Thyroid gland (tissue), 4 donors: ENCODE data around the gene NDUFS2.

Source experiments
- POLR2A ChIP-seq, 2 donors: fragments of 450-650 bp; IDR thresholded peaks; one replicate each; pipeline ENCODE4 v1.6.1; 2017; ENCODE audit warnings: antibody characterized with exemption in 2 of 2, mild to moderate bottlenecking in 2 of 2, moderate library complexity in 1 of 2
- TF ChIP-seq, protein P1 (sequence below), 6 experiments: fragments of 200-600 bp in 3 of 6; fragments of 450-650 bp in 3 of 6; sonication (generic) in 3 of 6; IDR thresholded peaks; one replicate each; pipeline ENCODE4 v1.5.1; 2016 to 2019; ENCODE audit warnings: antibody characterized with exemption in 6 of 6, mild to moderate bottlenecking in 2 of 6, inconsistent platforms in 1 of 6, moderate library complexity in 1 of 6

DNA sequence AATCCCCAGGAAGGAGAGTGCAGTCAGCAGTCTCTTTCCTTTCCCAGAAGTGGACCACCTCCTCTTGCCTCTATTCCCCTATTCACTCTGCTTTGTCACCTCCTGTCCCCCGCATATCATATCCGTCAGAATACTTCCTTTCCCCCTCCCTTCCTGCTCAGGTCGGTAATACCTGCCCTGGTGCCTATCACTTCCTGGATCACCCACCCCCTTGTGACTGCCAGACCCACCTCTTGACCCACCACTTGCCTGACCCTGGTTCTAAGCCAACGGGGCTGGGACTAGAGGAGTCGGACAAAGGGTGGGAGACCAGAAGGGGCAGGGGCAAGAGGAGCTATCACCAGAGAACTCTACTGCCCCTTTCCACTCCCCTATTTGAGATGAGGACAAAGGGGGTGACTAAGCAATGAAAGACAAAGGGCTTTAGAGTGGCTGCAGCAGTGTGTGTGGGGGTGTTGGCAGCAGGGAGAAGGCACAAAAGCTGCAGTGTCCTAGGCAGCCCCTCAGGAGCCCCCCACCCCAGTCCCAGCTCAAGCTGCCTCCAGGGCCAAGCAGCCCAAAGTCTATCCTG, 1.7 kb upstream of the NDUFS2 start:
- TF ChIP-seq, protein P1, sequence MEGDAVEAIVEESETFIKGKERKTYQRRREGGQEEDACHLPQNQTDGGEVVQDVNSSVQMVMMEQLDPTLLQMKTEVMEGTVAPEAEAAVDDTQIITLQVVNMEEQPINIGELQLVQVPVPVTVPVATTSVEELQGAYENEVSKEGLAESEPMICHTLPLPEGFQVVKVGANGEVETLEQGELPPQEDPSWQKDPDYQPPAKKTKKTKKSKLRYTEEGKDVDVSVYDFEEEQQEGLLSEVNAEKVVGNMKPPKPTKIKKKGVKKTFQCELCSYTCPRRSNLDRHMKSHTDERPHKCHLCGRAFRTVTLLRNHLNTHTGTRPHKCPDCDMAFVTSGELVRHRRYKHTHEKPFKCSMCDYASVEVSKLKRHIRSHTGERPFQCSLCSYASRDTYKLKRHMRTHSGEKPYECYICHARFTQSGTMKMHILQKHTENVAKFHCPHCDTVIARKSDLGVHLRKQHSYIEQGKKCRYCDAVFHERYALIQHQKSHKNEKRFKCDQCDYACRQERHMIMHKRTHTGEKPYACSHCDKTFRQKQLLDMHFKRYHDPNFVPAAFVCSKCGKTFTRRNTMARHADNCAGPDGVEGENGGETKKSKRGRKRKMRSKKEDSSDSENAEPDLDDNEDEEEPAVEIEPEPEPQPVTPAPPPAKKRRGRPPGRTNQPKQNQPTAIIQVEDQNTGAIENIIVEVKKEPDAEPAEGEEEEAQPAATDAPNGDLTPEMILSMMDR (IDR thresholded peaks at IDR 0.05), result no peak
- no peak for TF ChIP-seq POLR2A (IDR thresholded peaks at IDR 0.05)
